GM18519 (cell line): ENCODE measurements around the gene PRSS12.
"Not testable (repeated sequence)": the region's sequence is repeated elsewhere in the genome, so short reads cannot be mapped to it uniquely, and the experiment has no call there.

Experiments used
- ATAC-seq: cut with Tn5 transposase; IDR thresholded peaks from one replicate; pipeline ENCODE4 v1.9.1; 2021; ENCODE audit warnings: mild to moderate bottlenecking, moderate library complexity; ENCODE audit not compliant: unreplicated experiment, low FRiP score

PRSS12 gene

GRCh38 chr4:118279920-118280432 is 72.8 kb downstream of the PRSS12 start:
- no peak for ATAC-seq

GRCh38 chr4:118279328-118279727 is 73.5 kb downstream of the PRSS12 start:
- no peak for ATAC-seq

DNA sequence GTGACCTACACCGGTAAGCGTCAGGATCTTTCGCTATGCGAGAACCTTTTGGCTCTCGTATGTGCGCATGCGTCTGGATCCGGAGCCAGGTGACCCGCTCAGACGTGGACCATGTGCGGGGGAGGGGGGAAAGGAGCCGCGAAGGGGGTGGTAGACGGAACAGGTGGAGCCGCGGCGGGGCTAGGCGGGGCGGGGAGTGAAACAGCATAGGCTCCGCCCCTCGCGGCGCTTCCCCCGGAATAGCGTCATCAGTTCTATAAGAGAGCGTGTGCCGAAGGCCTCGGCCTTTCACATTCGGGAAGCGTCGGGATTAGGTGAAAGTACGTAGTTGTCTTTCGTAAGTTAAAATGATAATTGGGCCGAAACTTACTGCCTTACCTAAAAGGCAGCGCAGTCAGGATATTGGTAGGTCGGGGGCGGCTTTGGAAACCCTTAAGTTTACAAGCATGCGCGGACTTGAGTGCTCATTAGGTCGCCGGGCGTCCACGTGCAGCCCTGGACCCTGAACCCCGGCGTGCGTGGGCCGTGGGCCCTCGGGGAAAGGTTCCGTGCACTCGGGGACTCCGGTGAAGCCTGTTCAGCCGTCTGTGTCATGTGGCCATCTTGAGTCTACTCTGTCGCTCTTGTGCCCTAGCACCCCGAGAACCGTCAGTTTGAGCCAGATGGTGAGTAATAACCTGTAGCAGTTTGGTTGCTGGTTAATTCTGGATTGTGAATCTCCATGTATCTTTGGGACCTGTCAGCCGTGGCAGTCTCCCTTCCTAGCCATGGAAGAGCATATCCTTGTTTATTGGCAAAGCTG is 74.1 kb downstream of the PRSS12 start:
- peak; percentile 65 for ATAC-seq

DNA sequence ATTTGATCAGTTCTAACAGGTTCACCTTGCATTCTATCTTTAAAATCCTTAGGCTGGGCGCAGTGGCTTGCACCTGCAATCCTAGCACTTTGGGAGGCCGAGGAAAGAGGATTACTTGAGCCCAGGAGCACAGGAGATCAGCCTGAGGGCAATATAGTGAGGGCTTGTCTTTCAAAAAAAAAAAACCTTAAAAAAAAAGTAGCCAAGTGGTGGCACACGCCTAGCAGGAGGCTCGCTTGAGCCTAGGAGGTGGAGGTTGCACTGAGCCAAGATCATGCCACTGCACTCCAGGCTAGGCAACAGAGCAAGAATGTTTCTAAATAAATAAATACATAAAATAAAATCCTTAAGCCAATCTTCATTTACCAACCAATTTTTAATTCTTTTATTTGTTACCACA is 75.6 kb downstream of the PRSS12 start:
- no peak for ATAC-seq

DNA sequence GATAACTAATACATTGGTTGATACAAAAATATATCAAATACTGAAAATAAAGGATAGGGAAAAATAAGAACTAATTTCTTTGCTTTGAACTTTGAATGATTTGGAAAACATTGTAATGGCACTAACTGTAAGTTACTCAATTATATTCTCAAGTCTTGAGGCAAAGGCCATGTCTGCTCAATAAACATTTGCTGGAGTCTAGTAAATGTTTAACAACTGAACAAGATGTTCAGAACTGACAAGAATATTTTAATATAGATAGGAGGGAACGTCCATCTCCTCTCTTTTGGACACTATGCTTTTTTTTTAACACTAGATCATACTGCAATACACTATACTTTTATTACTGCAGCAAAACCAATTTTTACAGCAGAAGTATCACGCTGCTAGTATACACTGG is 76.2 kb downstream of the PRSS12 start:
- ATAC-seq = no peak

- ATAC-seq = no peak
These were observed 79.2 kb downstream of the PRSS12 start for GRCh38 chr4:118273642-118274041.

GRCh38 chr4:118271788-118272187 is 81.0 kb downstream of the PRSS12 start:
- ATAC-seq = no peak

GRCh38 chr4:118270492-118270891 is 82.3 kb downstream of the PRSS12 start:
- peak; percentile 46 for ATAC-seq

DNA sequence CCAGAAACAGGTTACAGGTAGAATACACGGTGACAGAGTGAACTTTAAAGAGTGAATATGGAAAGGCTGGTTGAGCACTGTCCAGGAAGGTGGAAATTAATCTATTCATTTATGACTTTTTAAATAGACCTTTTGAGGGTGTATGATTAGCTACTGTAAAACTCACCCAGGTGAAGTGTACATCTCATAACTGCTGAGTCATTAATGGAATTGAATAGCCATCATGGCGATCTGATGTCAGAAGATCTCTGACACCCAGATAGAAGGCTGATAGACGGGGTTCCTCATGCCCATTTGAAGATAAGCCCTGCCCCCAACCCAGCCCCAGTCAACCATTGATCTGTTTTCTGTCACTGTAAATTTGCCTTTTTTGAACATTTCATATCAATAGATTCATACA is 84.0 kb downstream of the PRSS12 start:
- no peak for ATAC-seq

GRCh38 chr4:118266145-118266496 is 86.7 kb downstream of the PRSS12 start:
- ATAC-seq = not testable (repeated sequence)

GRCh38 chr4:118265312-118266144 is 87.3 kb downstream of the PRSS12 start:
- ATAC-seq = peak; percentile 37

DNA sequence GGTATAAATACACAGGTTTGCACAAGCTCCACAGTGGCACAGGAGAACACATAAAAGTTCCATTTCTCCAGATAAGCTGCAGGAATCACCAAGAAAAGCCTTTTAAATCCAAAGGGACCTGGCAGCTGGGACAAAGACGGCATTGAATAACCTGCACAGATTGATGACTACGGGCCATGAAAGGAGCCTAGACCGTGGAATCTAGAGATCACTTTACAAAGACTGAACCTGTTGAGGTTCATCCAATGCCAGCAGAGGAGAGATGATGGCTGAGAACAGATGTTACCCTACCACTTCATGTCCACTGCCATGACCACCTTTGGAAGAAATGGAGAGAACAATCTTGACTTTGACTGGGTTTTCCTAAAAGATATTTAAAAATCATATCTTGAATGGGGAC is 88.7 kb downstream of the PRSS12 start:
- no peak for ATAC-seq

- no peak for ATAC-seq
These were observed 92.5 kb downstream of the PRSS12 start for GRCh38 chr4:118260309-118260708.

DNA sequence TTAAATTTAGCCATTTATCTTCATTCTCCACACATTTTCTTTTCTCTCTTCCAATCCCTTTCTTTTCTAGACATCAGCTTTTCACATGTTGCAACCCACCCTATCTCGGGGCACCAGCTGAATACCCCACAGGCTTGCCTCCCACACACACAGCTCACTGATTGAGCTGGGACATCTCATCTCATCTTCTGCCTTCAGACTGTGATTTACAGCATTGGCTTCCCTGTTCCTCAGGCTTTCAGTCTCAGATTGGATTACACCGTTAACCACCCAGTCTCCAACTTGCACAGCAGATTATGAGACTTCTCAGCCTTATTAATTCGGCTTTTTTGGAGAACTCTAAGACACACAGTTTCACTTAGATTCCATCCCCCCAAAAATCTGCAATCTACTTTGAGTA is 93.7 kb downstream of the PRSS12 start:
- ATAC-seq = no peak

- no peak for ATAC-seq
These were observed 98.4 kb downstream of the PRSS12 start for GRCh38 chr4:118254368-118254767.

DNA sequence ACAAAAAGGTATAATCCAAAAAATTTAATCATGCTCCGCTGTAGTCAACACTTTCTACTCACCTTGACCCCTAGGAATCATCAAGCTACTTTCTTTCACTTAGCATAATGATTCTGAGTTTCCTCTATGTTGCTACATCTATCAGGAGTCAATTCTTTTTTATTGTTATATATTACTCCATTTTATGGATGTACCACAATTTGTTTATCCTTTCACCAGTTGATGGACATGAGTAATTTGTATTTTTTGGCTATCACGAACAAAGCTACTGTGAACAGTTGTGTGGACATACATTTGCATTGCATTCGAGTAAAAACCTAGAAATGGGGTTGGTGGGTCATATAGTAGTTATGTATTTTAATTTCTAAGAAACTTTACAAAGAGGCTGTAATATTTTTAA is 102.9 kb downstream of the PRSS12 start:
- ATAC-seq = no peak

GRCh38 chr4:118237531-118237930 is 115.3 kb downstream of the PRSS12 start:
- ATAC-seq = no peak

DNA sequence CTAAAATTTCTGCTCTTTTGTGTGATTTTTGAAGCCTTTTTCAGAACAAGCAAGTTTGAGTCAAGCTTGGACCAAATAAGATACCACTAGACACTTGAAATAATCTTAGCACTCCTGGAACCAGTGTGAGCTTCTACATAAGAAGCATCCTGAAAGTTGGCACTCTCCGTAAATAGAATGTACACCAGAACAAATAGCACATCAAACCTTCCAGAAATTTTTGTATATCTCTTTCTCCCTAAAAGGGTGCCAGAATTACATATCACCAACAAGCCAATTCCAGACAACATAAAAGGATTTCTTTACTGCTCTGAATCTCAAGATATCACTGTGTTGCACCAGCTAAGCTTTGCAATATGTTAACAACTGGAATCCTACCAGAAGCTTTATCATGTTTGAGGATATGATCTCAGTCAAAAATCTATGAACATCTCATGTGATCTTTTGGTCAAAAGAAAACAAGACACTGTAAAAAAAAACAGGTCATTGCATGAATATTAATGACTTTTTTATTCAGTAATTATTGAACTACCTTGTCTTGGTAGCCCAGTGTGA is 117.2 kb downstream of the PRSS12 start:
- ATAC-seq = no peak
